Middle frontal gyrus (tissue), 1 donor: ENCODE measurements around the gene ARL4D.
A peak's percentile ranks its signal among the peaks of the same experiment; 100 is the strongest.
"Not testable (repeated sequence)": the region's sequence is repeated elsewhere in the genome, so short reads cannot be mapped to it uniquely, and the experiment has no call there.

Experiments used
- DNase-seq: peaks from one replicate; pipeline ENCODE4 v3.0.0-alpha.2; 2015; ENCODE audit warnings: low spot score; ENCODE audit errors: extremely low spot score

Gene ARL4D

GRCh38 chr17:43398724-43399595 lies at the start of gene ARL4D:
TSS of gene ARL4D (plus strand) at chr17:43398993. CDS start at chr17:43399733, 740 bp downstream.
- peak; percentile 82 for DNase-seq

GRCh38 chr17:43349142-43349541 lies 49.7 kb upstream of the ARL4D start:
- DNase-seq, result no peak

GRCh38 chr17:43350888-43351361 lies 47.9 kb upstream of the ARL4D start:
- DNase-seq, result no peak

GRCh38 chr17:43351691-43352090 lies 47.1 kb upstream of the ARL4D start:
- no peak for DNase-seq

- DNase-seq, result no peak
Observed at GRCh38 chr17:43352579-43353331, 46.0 kb upstream of the ARL4D start.

GRCh38 chr17:43353393-43353792 lies 45.4 kb upstream of the ARL4D start:
- no peak for DNase-seq

GRCh38 chr17:43354371-43354770 lies 44.4 kb upstream of the ARL4D start:
- DNase-seq, result no peak

- DNase-seq, result no peak
Observed at GRCh38 chr17:43356450-43356849, 42.3 kb upstream of the ARL4D start.

GRCh38 chr17:43356999-43357398 lies 41.8 kb upstream of the ARL4D start:
- no peak for DNase-seq

GRCh38 chr17:43359469-43360110 lies 39.2 kb upstream of the ARL4D start:
- no peak for DNase-seq

- DNase-seq, result no peak
Observed at GRCh38 chr17:43360376-43360738, 38.4 kb upstream of the ARL4D start.

GRCh38 chr17:43360739-43361505 lies 37.9 kb upstream of the ARL4D start:
- DNase-seq, result peak; percentile 73

- no peak for DNase-seq
Observed at GRCh38 chr17:43363181-43363925, 35.4 kb upstream of the ARL4D start.

GRCh38 chr17:43363926-43364285 lies 34.9 kb upstream of the ARL4D start:
- DNase-seq, result no peak

GRCh38 chr17:43365356-43365755 lies 33.4 kb upstream of the ARL4D start:
- no peak for DNase-seq

GRCh38 chr17:43365921-43366320 lies 32.9 kb upstream of the ARL4D start:
- DNase-seq, result not testable (repeated sequence)

GRCh38 chr17:43366891-43367736 lies 31.7 kb upstream of the ARL4D start:
- DNase-seq, result no peak

- DNase-seq, result peak; percentile 75
Observed at GRCh38 chr17:43367737-43368242, 31.0 kb upstream of the ARL4D start.

GRCh38 chr17:43368740-43369506 lies 29.9 kb upstream of the ARL4D start:
- DNase-seq, result peak; percentile 31
